ENCODE measurements around the gene ARRB1. TPM values are rescaled to one million over a fixed set of nuclear protein-coding genes. Genes with fewer than 3 reads are reported as not detected.
"Not testable (repeated sequence)": the region's sequence is repeated elsewhere in the genome, so short reads cannot be mapped to it uniquely, and the experiment has no call there.

Gene ARRB1
- total and polyA plus RNA-seq, 5 donors, result 12.1 to 32.5 (median 26.4) TPM

DNA sequence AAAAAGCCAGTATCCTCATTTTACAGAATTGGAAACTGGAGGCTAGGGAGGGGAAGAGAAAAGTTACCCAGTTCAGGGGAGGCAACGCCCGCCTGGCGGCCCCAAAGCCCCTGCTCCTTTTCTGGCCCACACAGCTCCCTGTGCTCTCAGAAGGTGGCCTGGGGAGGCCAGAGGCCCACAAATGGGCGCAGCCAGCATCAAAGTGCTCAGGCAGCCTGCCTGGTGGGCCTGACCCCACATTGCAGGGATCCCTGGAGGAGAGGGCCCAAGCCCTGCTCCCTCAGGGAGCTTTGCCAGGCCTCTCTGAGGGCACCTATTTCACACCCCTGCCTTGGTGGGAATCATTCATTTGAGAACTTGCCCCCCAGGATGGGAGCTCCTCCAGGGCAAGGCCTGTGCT lies 42.5 kb downstream of the ARRB1 start:
- H3K4me1 ChIP-seq (ENCODE audit: control insufficient read depth, insufficient read depth, low read length), result peaks cover 15% of the 10 kb centered on the region
- H3K27ac ChIP-seq (ENCODE audit: low read length), result no peak overlapping the region
- 92% methylated on average over 4 of the region's 4 CpGs for WGBS
- no peak overlapping the region for H3K4me3 ChIP-seq (ENCODE audit: low read length)
- DNase-seq (peak in 2 of 3 donors; percentile 32 to 34), ATAC-seq (no peak)
- H3K9me3 ChIP-seq (ENCODE audit: control insufficient read depth, low read length), result no peaks in the 10 kb centered on the region
- intact Hi-C loops (cut with DNase I), result no loop called here
- H3K27me3 ChIP-seq (ENCODE audit: control insufficient read depth, insufficient read depth), result no peaks in the 10 kb centered on the region

DNA sequence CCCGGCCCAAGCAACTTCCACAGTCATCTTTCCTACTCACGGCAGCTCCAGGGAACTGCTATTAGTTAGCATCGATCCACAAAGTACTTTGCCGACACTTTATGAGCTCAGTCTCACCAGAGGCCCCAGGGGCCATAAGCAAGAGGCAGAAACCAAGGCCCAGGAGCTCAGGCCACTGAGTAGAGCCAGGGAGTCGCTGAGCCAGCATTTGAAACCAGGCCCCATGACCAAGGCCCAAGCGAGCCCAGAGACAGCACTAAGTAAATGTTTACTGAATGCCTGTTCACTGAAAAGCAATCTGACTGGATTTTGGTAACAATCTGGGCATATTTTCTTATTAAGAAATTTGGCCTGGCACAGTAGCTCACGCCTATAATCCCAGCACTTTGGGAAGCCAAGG lies 43.3 kb downstream of the ARRB1 start:
- Histone ChIP-seq H3K4me3 (ENCODE audit: low read length) (no peak overlapping the region), H3K27me3 (ENCODE audit: control insufficient read depth, insufficient read depth) (no peaks in the 10 kb centered on the region), H3K27ac (ENCODE audit: low read length) (no peak overlapping the region), H3K9me3 (ENCODE audit: control insufficient read depth, low read length) (no peaks in the 10 kb centered on the region), H3K4me1 (ENCODE audit: control insufficient read depth, insufficient read depth, low read length) (peaks cover 8% of the 10 kb centered on the region)
- ATAC-seq (no peak), DNase-seq (peak; percentile 49 to 56 (median 55))
- WGBS, result 78% methylated on average over 7 of the region's 7 CpGs
- intact Hi-C loops (cut with DNase I), result no loop called here

DNA sequence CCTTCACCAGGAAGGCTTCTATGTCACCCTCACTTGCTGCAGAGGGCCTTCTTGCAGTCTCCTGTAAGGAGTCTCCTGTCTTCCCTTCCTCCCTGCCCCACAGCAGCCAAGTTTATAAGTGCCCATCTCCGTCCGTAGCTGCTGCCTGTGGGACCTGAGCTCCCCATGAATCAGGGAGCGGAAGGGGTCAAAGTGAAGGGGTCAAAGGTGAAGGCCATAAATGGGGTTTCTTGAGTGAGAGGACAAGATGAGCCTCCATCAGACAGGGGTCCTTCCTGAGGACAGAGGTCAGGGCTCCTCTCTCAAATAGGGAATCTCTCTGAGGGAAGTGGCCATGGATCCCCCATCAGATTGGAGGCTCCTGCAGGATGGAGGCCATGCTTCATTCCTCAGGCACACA lies 44.4 kb downstream of the ARRB1 start:
- intact Hi-C loops (cut with DNase I), result no loop called here
- peak overlapping the region; percentile 50 for H3K27ac ChIP-seq (ENCODE audit: low read length)
- no peaks in the 10 kb centered on the region for H3K9me3 ChIP-seq (ENCODE audit: control insufficient read depth, low read length)
- no peak for ATAC-seq
- peak in 2 of 3 donors; percentile 4 to 10 for DNase-seq
- H3K27me3 ChIP-seq (ENCODE audit: control insufficient read depth, insufficient read depth), result no peaks in the 10 kb centered on the region
- peaks cover 8% of the 10 kb centered on the region for H3K4me1 ChIP-seq (ENCODE audit: control insufficient read depth, insufficient read depth, low read length)
- H3K4me3 ChIP-seq (ENCODE audit: low read length), result no peak overlapping the region
- WGBS, result 70% methylated on average over 3 of the region's 3 CpGs

DNA sequence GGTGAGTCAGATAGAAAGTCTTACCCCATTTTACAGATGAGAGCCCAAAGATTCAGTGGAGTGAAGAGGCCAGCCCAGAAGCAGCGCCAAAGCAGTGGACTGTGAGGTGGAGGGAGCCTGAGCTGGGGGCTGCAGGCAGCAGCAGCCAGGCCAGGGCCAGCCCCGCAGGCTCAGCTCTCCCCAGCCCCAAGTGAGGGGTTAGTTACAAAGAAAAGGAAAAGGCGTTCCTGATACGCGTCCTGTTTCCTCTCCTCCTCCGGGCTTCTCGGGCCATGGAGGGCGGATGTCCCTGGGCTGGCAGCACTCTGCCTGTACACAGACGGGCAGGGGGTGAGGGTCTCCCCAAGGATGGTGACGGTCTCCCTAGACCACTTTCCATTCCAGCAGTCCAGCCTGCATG lies 44.9 kb downstream of the ARRB1 start:
- Histone ChIP-seq H3K4me3 (ENCODE audit: low read length) (peak overlapping the region; percentile 10), H3K9me3 (ENCODE audit: control insufficient read depth, low read length) (no peaks in the 10 kb centered on the region), H3K4me1 (ENCODE audit: control insufficient read depth, insufficient read depth, low read length) (peaks cover 8% of the 10 kb centered on the region), H3K27me3 (ENCODE audit: control insufficient read depth, insufficient read depth) (no peaks in the 10 kb centered on the region), H3K27ac (ENCODE audit: low read length) (peak overlapping the region; percentile 50)
- 66% methylated on average over 10 of the region's 10 CpGs for WGBS
- peak; percentile 7 to 70 for ATAC-seq
- peak in 2 of 3 donors; percentile 49 to 52 for DNase-seq
- intact Hi-C loops (cut with DNase I), result no loop called here

DNA sequence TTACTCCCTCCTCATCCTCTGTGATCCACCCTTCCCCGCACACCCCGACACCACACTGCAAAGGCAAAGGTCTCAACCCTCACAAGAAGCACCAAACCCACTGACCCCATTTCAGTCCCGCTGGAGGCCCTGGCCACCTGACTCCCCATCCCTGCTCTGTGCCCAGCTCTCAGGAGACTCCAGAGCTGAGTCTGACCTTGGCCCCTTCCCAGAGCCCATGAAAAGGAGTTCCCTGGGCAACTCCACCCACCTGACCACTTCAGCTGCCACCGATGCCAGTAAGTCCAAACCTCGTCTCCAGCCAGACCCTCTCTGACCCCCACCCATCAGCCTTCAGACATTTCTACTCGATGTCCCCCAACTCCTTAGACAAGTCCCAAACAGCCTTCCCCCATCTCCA lies 45.5 kb downstream of the ARRB1 start:
- ATAC-seq, result no peak
- DNase-seq, result peak in 2 of 3 donors; percentile 24 to 43
- H3K9me3 ChIP-seq (ENCODE audit: control insufficient read depth, low read length), result no peaks in the 10 kb centered on the region
- intact Hi-C loops (cut with DNase I), result no loop called here
- H3K4me3 ChIP-seq (ENCODE audit: low read length), result peak overlapping the region; percentile 10
- no peaks in the 10 kb centered on the region for H3K27me3 ChIP-seq (ENCODE audit: control insufficient read depth, insufficient read depth)
- 70% methylated on average over 6 of the region's 6 CpGs for WGBS
- peak overlapping the region; percentile 50 for H3K27ac ChIP-seq (ENCODE audit: low read length)
- H3K4me1 ChIP-seq (ENCODE audit: control insufficient read depth, insufficient read depth, low read length), result peaks cover 11% of the 10 kb centered on the region

DNA sequence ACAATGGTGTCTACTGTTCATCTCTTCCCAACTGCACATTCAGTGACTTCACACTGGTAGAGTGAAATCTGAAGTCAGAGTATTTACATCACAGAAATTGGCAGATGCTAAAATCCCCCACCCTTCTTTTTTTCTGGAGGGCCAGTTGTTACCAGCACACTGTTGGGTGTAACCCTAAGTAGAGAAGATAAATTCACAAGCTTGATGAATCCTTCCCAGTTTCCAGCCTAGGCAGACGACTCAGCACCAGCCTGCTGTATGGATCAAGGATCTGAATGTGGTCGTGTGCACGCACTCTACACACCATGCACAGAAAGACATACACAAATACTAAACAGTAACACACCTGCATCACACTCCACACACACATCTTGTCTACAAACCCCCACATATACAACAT lies 46.0 kb downstream of the ARRB1 start:
- peak in 1 of 3 donors; percentile 18 for DNase-seq
- peak in 1 of 2 donors; percentile 6 for ATAC-seq
- Histone ChIP-seq H3K9me3 (ENCODE audit: control insufficient read depth, low read length) (no peaks in the 10 kb centered on the region), H3K4me1 (ENCODE audit: control insufficient read depth, insufficient read depth, low read length) (peaks cover 11% of the 10 kb centered on the region), H3K4me3 (ENCODE audit: low read length) (no peak overlapping the region), H3K27me3 (ENCODE audit: control insufficient read depth, insufficient read depth) (no peaks in the 10 kb centered on the region), H3K27ac (ENCODE audit: low read length) (peak overlapping the region; percentile 50)
- intact Hi-C loops (cut with DNase I), result no loop called here
- WGBS, result 52% methylated on average over 3 of the region's 3 CpGs

DNA sequence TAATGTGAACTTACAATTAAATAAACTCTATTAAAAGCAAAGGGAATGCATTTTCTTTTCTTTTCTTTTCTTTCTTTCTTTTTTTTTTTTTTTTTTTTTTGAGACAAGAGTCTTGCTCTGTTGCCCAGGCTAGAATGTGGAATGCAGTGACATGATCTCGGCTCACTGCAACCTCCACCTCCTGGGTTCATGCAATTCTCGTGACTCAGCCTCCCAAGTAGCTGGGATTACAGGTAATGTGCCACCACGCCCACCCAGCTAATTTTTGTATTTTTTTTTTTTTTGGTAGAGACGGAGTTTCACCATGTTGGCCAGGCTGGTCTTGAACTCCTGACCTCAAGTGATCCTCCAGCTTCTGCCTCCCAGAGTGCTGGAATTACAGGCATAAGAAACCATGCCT lies 46.5 kb downstream of the ARRB1 start:
- peak in 1 of 3 donors; percentile 1 for DNase-seq
- H3K4me1 ChIP-seq (ENCODE audit: control insufficient read depth, insufficient read depth, low read length); H3K27ac ChIP-seq (ENCODE audit: low read length); ATAC-seq; H3K9me3 ChIP-seq (ENCODE audit: control insufficient read depth, low read length); intact Hi-C loops (cut with DNase I); H3K27me3 ChIP-seq (ENCODE audit: control insufficient read depth, insufficient read depth); H3K4me3 ChIP-seq (ENCODE audit: low read length): not testable (repeated sequence)
- WGBS, result 88% methylated on average over 4 of the region's 4 CpGs

DNA sequence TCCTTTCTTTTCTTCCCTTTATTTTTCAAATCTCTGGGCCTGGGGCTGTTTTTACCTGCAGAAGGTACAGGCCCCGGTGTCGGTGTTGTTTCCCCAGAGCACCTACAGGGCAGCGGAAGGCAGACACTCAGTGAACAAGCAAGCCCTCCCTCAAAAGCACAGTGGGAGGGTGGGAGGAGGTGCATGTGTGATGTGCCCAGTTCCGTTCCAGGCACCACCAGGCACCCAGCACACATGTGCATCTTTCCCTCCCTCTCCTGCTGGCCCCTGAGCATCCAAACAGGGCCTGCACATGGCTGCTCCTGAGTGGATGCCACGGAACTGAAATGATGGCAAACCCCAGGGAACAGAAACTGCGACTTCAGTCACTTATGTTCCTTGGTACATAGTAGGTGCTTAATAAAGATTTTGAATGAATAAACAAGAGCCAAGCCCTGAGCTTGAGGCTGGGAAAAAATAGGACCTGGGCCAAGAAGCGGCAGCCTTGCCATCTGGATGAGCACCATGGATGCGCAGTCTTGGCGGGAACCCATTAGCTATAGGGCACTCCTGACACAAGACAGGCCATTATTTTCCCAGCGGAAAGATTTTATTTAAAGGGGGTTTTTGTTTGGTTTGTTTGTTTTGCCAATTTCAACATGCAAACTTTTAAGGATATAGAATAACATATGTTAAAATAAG lies 47.8 kb downstream of the ARRB1 start:
- intact Hi-C loops (cut with DNase I), result no loop called here

DNA sequence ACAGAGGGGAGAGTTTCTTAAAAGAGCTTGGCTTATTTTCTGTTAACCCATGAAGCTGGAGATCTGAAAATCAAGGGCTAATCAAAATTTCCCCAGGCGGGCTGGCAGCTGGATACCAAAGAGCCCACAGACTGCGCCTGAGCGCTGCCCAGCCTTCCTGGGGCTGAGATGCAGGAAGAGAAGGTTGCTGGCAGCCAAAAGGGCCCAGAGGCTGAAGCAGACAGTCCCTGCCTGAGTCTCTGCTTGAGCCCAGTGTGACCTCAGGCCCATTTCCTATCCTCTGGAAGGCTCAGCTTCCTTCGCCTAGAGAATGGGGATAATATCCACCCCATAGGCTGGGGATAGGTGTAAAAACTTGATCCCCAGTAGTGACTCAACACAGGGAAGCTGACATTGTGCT lies 49.1 kb downstream of the ARRB1 start:
- intact Hi-C loops (cut with DNase I), result no loop called here
- ATAC-seq, result peak; percentile 47 to 49
- WGBS, result 56% methylated on average over 4 of the region's 4 CpGs
- peak in 2 of 3 donors; percentile 53 to 59 for DNase-seq
- H3K4me1 ChIP-seq (ENCODE audit: control insufficient read depth, insufficient read depth, low read length), result peaks cover 7% of the 10 kb centered on the region
- H3K27me3 ChIP-seq (ENCODE audit: control insufficient read depth, insufficient read depth), result no peaks in the 10 kb centered on the region
- no peaks in the 10 kb centered on the region for H3K9me3 ChIP-seq (ENCODE audit: control insufficient read depth, low read length)
- H3K4me3 ChIP-seq (ENCODE audit: low read length), result no peak overlapping the region
- H3K27ac ChIP-seq (ENCODE audit: low read length), result no peak overlapping the region

More for the DNA sequence above, 47.8 kb downstream of the ARRB1 start:
- peak in 2 of 3 donors; percentile 26 to 33 for DNase-seq
- Histone ChIP-seq H3K27ac (ENCODE audit: low read length) (no peak overlapping the region), H3K4me1 (ENCODE audit: control insufficient read depth, insufficient read depth, low read length) (peaks cover 9% of the 10 kb centered on the region), H3K4me3 (ENCODE audit: low read length) (no peak overlapping the region), H3K9me3 (ENCODE audit: control insufficient read depth, low read length) (no peaks in the 10 kb centered on the region), H3K27me3 (ENCODE audit: control insufficient read depth, insufficient read depth) (no peaks in the 10 kb centered on the region)
- ATAC-seq, result no peak
- WGBS, result 89% methylated on average over 10 of the region's 10 CpGs

DNA sequence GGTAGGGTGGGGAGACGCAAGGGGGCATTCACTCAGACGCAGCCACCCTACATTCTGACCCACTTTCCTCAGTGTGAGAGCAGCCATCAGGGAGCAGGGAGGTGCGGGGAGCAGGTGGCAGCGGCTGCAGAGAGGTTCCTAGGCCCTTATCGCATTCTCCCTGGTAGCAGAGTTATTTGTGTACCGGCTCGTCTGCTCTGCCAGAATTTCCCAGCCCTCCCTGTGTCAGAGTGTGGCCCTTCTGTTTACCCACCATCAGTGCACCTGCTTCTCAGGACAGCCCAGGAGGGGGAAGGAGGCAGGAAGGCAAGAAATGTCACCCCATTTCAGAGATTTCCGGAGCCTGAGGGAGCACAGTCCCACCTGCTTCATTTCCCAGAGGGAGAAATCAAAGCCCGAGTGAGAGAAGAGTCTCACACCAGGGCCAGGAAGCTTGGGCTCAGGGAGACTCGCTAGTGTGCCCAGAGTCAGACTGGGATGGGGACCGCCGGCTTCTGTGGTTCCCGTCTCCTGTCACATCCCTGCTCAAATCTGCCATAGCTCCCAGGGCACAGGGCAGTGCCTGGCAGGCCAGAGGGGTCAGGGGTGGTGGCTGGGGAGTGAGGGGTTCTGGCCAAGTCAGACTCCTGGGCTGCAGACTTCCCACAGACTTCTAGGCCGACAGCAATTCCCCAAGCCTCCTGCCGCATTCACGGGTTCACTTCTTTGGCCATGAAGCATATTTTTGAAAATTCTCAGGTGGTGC lies 49.7 kb downstream of the ARRB1 start:
- WGBS, result 42% methylated on average over 16 of the region's 16 CpGs
- intact Hi-C loops (cut with DNase I), result no loop called here
- Histone ChIP-seq H3K4me3 (ENCODE audit: low read length) (no peak overlapping the region), H3K9me3 (ENCODE audit: control insufficient read depth, low read length) (no peaks in the 10 kb centered on the region), H3K27ac (ENCODE audit: low read length) (peak overlapping the region; percentile 53), H3K27me3 (ENCODE audit: control insufficient read depth, insufficient read depth) (no peaks in the 10 kb centered on the region), H3K4me1 (ENCODE audit: control insufficient read depth, insufficient read depth, low read length) (peaks cover 7% of the 10 kb centered on the region)
- DNase-seq (peak in 2 of 3 donors; percentile 50 to 60), ATAC-seq (peak; percentile 68 to 79)

DNA sequence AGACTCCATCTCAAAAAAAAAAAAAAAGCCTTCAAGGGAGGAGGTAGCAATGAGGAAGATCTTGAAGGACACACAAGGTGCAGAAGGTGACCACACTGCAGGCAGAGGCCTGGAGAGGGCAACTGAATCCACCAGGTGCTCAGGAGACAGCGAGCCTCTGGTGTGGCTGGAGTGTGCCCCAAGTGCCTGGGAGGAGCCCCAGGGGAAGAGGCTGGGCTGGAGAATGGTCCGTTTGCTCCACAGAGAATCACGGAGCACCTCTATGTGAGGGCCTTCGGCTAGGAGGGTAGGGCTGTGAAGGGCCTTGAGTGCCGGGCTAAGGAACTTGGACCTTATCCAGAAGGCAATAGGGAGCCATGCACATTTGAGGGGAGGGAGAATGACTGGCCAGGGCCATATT lies 50.3 kb downstream of the ARRB1 start:
- peak in 2 of 3 donors; percentile 11 to 14 for DNase-seq
- WGBS, result 59% methylated on average over 5 of the region's 5 CpGs

More for the DNA sequence above, 50.3 kb downstream of the ARRB1 start:
- intact Hi-C loops (cut with DNase I), result no loop called here
- ATAC-seq, result peak; percentile 23 to 30
- H3K27me3 ChIP-seq (ENCODE audit: control insufficient read depth, insufficient read depth), result no peaks in the 10 kb centered on the region
- peak overlapping the region; percentile 53 for H3K27ac ChIP-seq (ENCODE audit: low read length)
- no peaks in the 10 kb centered on the region for H3K9me3 ChIP-seq (ENCODE audit: control insufficient read depth, low read length)
- H3K4me1 ChIP-seq (ENCODE audit: control insufficient read depth, insufficient read depth, low read length), result peaks cover 7% of the 10 kb centered on the region
- H3K4me3 ChIP-seq (ENCODE audit: low read length), result no peak overlapping the region

All from right cardiac atrium (tissue), 5 donors.